Measurements from ENCODE around the gene CD226.
"Not testable (repeated sequence)": the region's sequence is repeated elsewhere in the genome, so short reads cannot be mapped to it uniquely, and the experiment has no call there.

Gene CD226

GRCh38 chr18:69908838-69909237 lies 38.8 kb downstream of the CD226 start:
- DNase-seq (ENCODE audit: low read depth in 2 of 2), result no peak

GRCh38 chr18:69906765-69907164 lies 40.9 kb downstream of the CD226 start:
- no peak for DNase-seq (ENCODE audit: low read depth in 2 of 2)

GRCh38 chr18:69900941-69901340 lies 46.7 kb downstream of the CD226 start:
- DNase-seq (ENCODE audit: low read depth in 2 of 2), result no peak

GRCh38 chr18:69899154-69899923 lies 48.3 kb downstream of the CD226 start:
- not testable (repeated sequence) for DNase-seq (ENCODE audit: low read depth in 2 of 2)

GRCh38 chr18:69898241-69898861 lies 49.3 kb downstream of the CD226 start:
- no peak for DNase-seq (ENCODE audit: low read depth in 2 of 2)

GRCh38 chr18:69897397-69898108 lies 50.1 kb downstream of the CD226 start:
- DNase-seq (ENCODE audit: low read depth in 2 of 2), result peak in 1 of 2 donors; percentile 29

GRCh38 chr18:69895066-69896047 lies 52.3 kb downstream of the CD226 start:
- no peak for DNase-seq (ENCODE audit: low read depth in 2 of 2)

- no peak for DNase-seq (ENCODE audit: low read depth in 2 of 2)
Observed at GRCh38 chr18:69894467-69894866, 53.2 kb downstream of the CD226 start.

GRCh38 chr18:69890558-69890957 lies 57.1 kb downstream of the CD226 start:
- DNase-seq (ENCODE audit: low read depth in 2 of 2), result no peak

- DNase-seq (ENCODE audit: low read depth in 2 of 2), result no peak
Observed at GRCh38 chr18:69889009-69889408, 58.7 kb downstream of the CD226 start.

- no peak for DNase-seq (ENCODE audit: low read depth in 2 of 2)
Observed at GRCh38 chr18:69887256-69887655, 60.4 kb downstream of the CD226 start.

GRCh38 chr18:69885841-69886531 lies 61.7 kb downstream of the CD226 start:
- DNase-seq (ENCODE audit: low read depth in 2 of 2), result no peak

GRCh38 chr18:69885355-69885754 lies 62.3 kb downstream of the CD226 start:
- no peak for DNase-seq (ENCODE audit: low read depth in 2 of 2)

GRCh38 chr18:69883781-69884180 lies 63.9 kb downstream of the CD226 start:
- no peak for DNase-seq (ENCODE audit: low read depth in 2 of 2)

- DNase-seq (ENCODE audit: low read depth in 2 of 2), result no peak
Observed at GRCh38 chr18:69882965-69883668, 64.6 kb downstream of the CD226 start.

GRCh38 chr18:69880083-69880482 lies 67.6 kb downstream of the CD226 start:
- DNase-seq (ENCODE audit: low read depth in 2 of 2), result no peak

GRCh38 chr18:69879051-69879450 lies 68.6 kb downstream of the CD226 start:
- DNase-seq (ENCODE audit: low read depth in 2 of 2), result not testable (repeated sequence)

GRCh38 chr18:69878213-69878933 lies 69.3 kb downstream of the CD226 start:
- no peak for DNase-seq (ENCODE audit: low read depth in 2 of 2)

- no peak for DNase-seq (ENCODE audit: low read depth in 2 of 2)
Observed at GRCh38 chr18:69876490-69876889, 71.2 kb downstream of the CD226 start.

GRCh38 chr18:69874058-69874457 lies 73.6 kb downstream of the CD226 start:
- DNase-seq (ENCODE audit: low read depth in 2 of 2), result no peak
